Thyroid gland (tissue), 4 donors: ENCODE data around the gene MYRFL. TPM values are rescaled to one million over a fixed set of nuclear protein-coding genes. Genes with fewer than 3 reads are reported as not detected.

ENCODE experiments used
- DNase-seq, 2 donors: peaks; one replicate each; pipeline ENCODE4 v3.0.0-alpha.2; 2019
- H3K27ac ChIP-seq, 3 donors: fragments of 200-600 bp; sonication (generic); 1 replicate in 2 of 3; 2 replicates in 1 of 3; pipeline ENCODE4 v1.5.1; 2016 to 2019; ENCODE audit warnings: mild to moderate bottlenecking in 1 of 3, moderate library complexity in 1 of 3
- H3K27me3 ChIP-seq: fragments of 200-600 bp; sonication (generic); one replicate; pipeline ENCODE4 v1.5.1; 2019
- H3K36me3 ChIP-seq, 2 donors: fragments of 200-600 bp; sonication (generic); one replicate each; pipeline ENCODE4 v1.5.1; 2016 to 2019
- H3K4me1 ChIP-seq, 2 donors: fragments of 200-600 bp; sonication (generic); one replicate each; pipeline ENCODE4 v1.5.1; 2017 to 2019
- H3K4me3 ChIP-seq, 3 donors: fragments of 200-600 bp; sonication (generic); replicated peaks in 1 of 3; 1 replicate in 2 of 3; 2 replicates in 1 of 3; pipeline ENCODE4 v1.5.1; 2016; ENCODE audit warnings: mild to moderate bottlenecking in 1 of 3
- H3K9me3 ChIP-seq: fragments of 200-600 bp; sonication (generic); one replicate; pipeline ENCODE4 v1.5.1; 2017
- CTCF ChIP-seq, 6 experiments: fragments of 200-600 bp in 3 of 6; fragments of 450-650 bp in 3 of 6; sonication (generic) in 3 of 6; IDR thresholded peaks; one replicate each; pipeline ENCODE4 v1.5.1; 2016 to 2019; ENCODE audit warnings: antibody characterized with exemption in 6 of 6, mild to moderate bottlenecking in 2 of 6, inconsistent platforms in 1 of 6, moderate library complexity in 1 of 6
- POLR2A ChIP-seq, 2 donors: fragments of 450-650 bp; IDR thresholded peaks; one replicate each; pipeline ENCODE4 v1.6.1; 2017; ENCODE audit warnings: antibody characterized with exemption in 2 of 2, mild to moderate bottlenecking in 2 of 2, moderate library complexity in 1 of 2
- WGBS, 2 donors: methylation state at CpG; one replicate each; pipeline ENCODE4 v1.1.5; 2017; 5-methylcytosine and 5-hydroxymethylcytosine counted together
- intact Hi-C: fragments of 100-400 bp; cut with DNase I; formaldehyde crosslinking; loops from one replicate; pipeline ENCODE4 v1.15.1; 2023
- total RNA-seq, 4 donors: library from RNA; depleted of rRNA; stranded (reverse); fragments of >200 nt; gene quantifications; one replicate each; pipeline ENCODE4 v1.2.3, GENCODE V29; 2016

MYRFL gene
- total RNA-seq, 4 donors from 2014 or later: 0.40 TPM; not detected in 3

DNA sequence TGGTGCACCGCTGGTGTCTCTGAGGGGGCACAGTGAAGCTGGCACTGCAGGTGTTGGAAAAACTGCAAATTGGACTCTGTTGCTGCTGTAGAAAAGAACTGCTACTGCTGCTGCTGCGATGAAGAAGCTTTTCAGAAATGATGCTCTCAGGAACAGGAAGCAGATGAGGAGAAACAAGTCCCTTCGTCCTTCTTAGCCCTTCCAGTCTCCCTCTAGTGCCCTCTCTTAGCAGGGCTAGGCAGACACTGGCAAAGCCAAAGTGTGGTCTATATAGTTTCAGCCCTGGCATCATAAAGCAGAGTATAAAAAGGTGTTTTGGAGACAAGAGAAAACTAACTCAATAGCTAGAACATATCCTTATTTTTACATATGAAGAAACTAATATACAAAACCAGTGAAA lies 174.5 kb downstream of the MYRFL start:
- Histone ChIP-seq H3K27ac (no peak overlapping the region), H3K27me3 (no peaks in the 10 kb centered on the region), H3K4me3 (no peak overlapping the region), H3K36me3 (no peaks in the 10 kb centered on the region), H3K9me3 (no peaks in the 10 kb centered on the region), H3K4me1 (peaks cover 6 to 9% of the 10 kb centered on the region in 2 donors)
- WGBS, 2 donors: 81 to 88% methylated on average over 3 of the region's 3 CpGs
- intact Hi-C loops: no loop called here
- no peak for TF ChIP-seq POLR2A (IDR thresholded peaks at IDR 0.05)
- TF ChIP-seq CTCF (IDR thresholded peaks at IDR 0.05): no peak
- DNase-seq: no peak

- H3K4me1 ChIP-seq: peaks cover 6 to 9% of the 10 kb centered on the region in 2 donors
- H3K9me3 ChIP-seq: no peaks in the 10 kb centered on the region
- DNase-seq: peak; percentile 28 to 39
- WGBS, 2 donors: 53 to 55% methylated on average over 3 of the region's 3 CpGs
- TF ChIP-seq CTCF (IDR thresholded peaks at IDR 0.05) (no peak), POLR2A (IDR thresholded peaks at IDR 0.05) (no peak)
- H3K36me3 ChIP-seq: no peaks in the 10 kb centered on the region
- H3K27me3 ChIP-seq: no peaks in the 10 kb centered on the region
- intact Hi-C loops: no loop called here
- H3K4me3 ChIP-seq: no peak overlapping the region
- peak overlapping the region in 1 of 3 donors; percentile 16 for H3K27ac ChIP-seq
Measured at GRCh38 chr12:70002097-70002911, 177.3 kb downstream of the MYRFL start.

- TF ChIP-seq POLR2A (IDR thresholded peaks at IDR 0.05): no peak
- TF ChIP-seq CTCF (IDR thresholded peaks at IDR 0.05): no peak
- Histone ChIP-seq H3K4me1 (peaks cover 6 to 9% of the 10 kb centered on the region in 2 donors), H3K9me3 (no peaks in the 10 kb centered on the region), H3K27me3 (no peaks in the 10 kb centered on the region), H3K27ac (no peak overlapping the region), H3K36me3 (no peaks in the 10 kb centered on the region), H3K4me3 (no peak overlapping the region)
- intact Hi-C loops: no loop called here
- 56 to 63% methylated on average over 4 to 6 of the region's 6 CpGs for WGBS, 2 donors
- no peak for DNase-seq
Measured at GRCh38 chr12:70002912-70003255, 177.9 kb downstream of the MYRFL start.

- TF ChIP-seq POLR2A (IDR thresholded peaks at IDR 0.05): no peak
- no peak for TF ChIP-seq CTCF (IDR thresholded peaks at IDR 0.05)
- Histone ChIP-seq H3K4me1 (peaks cover 6 to 9% of the 10 kb centered on the region in 2 donors), H3K36me3 (no peaks in the 10 kb centered on the region), H3K27me3 (no peaks in the 10 kb centered on the region), H3K27ac (no peak overlapping the region), H3K4me3 (no peak overlapping the region), H3K9me3 (no peaks in the 10 kb centered on the region)
- 86% methylated on average over 2 of the region's 2 CpGs; no CpG with 5 or more reads in 1 of the 2 donors for WGBS, 2 donors
- DNase-seq: no peak
- intact Hi-C loops: no loop called here
Measured at GRCh38 chr12:70005864-70006618, 181.0 kb downstream of the MYRFL start.

DNA sequence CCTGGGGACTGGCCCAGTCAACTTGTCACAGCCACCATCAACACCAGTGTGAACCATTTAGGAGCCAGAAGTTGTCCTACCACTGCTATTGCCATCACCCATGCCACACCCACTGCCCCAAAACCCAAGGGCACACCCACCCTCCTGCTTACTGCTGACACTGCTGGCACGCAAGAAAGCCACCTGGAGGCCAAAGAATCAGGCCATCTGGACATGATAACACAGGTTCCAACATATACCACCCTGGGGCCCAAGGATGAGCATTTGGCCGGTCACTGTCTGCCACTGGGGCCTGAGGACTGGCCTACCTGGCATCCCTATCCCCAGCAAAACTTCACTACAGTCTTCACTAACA lies 181.6 kb downstream of the MYRFL start:
- Histone ChIP-seq H3K9me3 (no peaks in the 10 kb centered on the region), H3K36me3 (no peaks in the 10 kb centered on the region), H3K27ac (no peak overlapping the region), H3K4me1 (peaks cover 6 to 9% of the 10 kb centered on the region in 2 donors), H3K27me3 (no peaks in the 10 kb centered on the region), H3K4me3 (no peak overlapping the region)
- TF ChIP-seq CTCF (IDR thresholded peaks at IDR 0.05) (no peak), POLR2A (IDR thresholded peaks at IDR 0.05) (no peak)
- intact Hi-C loops: no loop called here
- WGBS, 2 donors: 35 to 79% methylated on average over 2 of the region's 2 CpGs
- DNase-seq: no peak
